ENCODE data around the gene OR2T2. TPM values are rescaled to one million over a fixed set of nuclear protein-coding genes. Genes with fewer than 3 reads are reported as not detected.
"Not testable (repeated sequence)": the region's sequence is repeated elsewhere in the genome, so short reads cannot be mapped to it uniquely, and the experiment has no call there.

The OR2T2 gene
- polyA plus RNA-seq, 1 experiment = not detected

- H3K4me3 ChIP-seq (ENCODE audit: low read depth, low read length); H3K36me3 ChIP-seq (ENCODE audit: control insufficient read depth, insufficient read depth, low read length); DNase-seq (ENCODE audit: low read depth); POLR2A ChIA-PET; CTCF ChIA-PET; H3K27me3 ChIP-seq (ENCODE audit: control insufficient read depth, insufficient read depth, low read length): not testable (repeated sequence)
Measured at GRCh38 chr1:248442500-248443277, 2.7 kb upstream of the OR2T2 start.

- DNase-seq (ENCODE audit: low read depth); H3K36me3 ChIP-seq (ENCODE audit: control insufficient read depth, insufficient read depth, low read length); H3K27me3 ChIP-seq (ENCODE audit: control insufficient read depth, insufficient read depth, low read length); CTCF ChIA-PET; H3K4me3 ChIP-seq (ENCODE audit: low read depth, low read length); POLR2A ChIA-PET: not testable (repeated sequence)
Measured at GRCh38 chr1:248444603-248445002, 834 bp upstream of the OR2T2 start.

DNA sequence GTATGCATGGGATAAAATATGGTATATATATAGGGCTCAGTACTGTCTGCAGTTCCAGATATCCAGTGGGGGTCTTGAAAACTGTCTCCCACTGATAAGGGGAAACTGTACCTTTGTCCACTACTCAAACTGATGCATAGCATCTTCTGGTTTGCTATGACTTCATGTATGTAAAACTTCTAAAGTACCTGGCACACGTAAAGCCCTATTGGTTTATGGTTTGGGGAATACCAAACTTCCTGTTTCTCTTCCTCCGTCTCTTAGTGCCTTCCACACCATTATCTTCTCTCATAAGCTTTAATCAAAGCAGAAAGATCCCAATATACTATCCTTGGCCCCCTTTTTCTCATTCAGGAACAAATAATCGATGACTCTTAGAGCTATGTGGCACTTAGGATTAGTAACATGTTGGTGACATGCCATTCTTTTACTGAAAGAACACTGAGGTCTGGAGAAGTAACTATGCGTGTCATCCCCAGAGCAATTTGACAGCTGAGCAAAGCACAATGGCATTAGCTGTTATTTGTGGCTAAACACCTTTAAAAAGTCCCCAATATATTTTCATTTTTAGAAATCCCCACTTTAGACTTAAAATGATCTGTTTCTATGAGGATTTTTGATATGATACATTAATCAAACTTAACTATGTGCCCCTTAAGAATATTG, 3.1 kb downstream of the OR2T2 start:
- DNase-seq (ENCODE audit: low read depth); CTCF ChIA-PET; H3K27me3 ChIP-seq (ENCODE audit: control insufficient read depth, insufficient read depth, low read length); H3K4me3 ChIP-seq (ENCODE audit: low read depth, low read length); H3K36me3 ChIP-seq (ENCODE audit: control insufficient read depth, insufficient read depth, low read length); POLR2A ChIA-PET: not testable (repeated sequence)

- H3K27me3 ChIP-seq (ENCODE audit: control insufficient read depth, insufficient read depth, low read length); CTCF ChIA-PET; DNase-seq (ENCODE audit: low read depth); H3K36me3 ChIP-seq (ENCODE audit: control insufficient read depth, insufficient read depth, low read length); POLR2A ChIA-PET; H3K4me3 ChIP-seq (ENCODE audit: low read depth, low read length): not testable (repeated sequence)
Measured at GRCh38 chr1:248449821-248450465, 4.5 kb downstream of the OR2T2 start.

- DNase-seq (ENCODE audit: low read depth); CTCF ChIA-PET; H3K27me3 ChIP-seq (ENCODE audit: control insufficient read depth, insufficient read depth, low read length); H3K4me3 ChIP-seq (ENCODE audit: low read depth, low read length); POLR2A ChIA-PET; H3K36me3 ChIP-seq (ENCODE audit: control insufficient read depth, insufficient read depth, low read length): not testable (repeated sequence)
Measured at GRCh38 chr1:248450466-248451145, 5.2 kb downstream of the OR2T2 start.

GRCh38 chr1:248453619-248454018, 8.2 kb downstream of the OR2T2 start:
- CTCF ChIA-PET; H3K4me3 ChIP-seq (ENCODE audit: low read depth, low read length); DNase-seq (ENCODE audit: low read depth); H3K36me3 ChIP-seq (ENCODE audit: control insufficient read depth, insufficient read depth, low read length); POLR2A ChIA-PET; H3K27me3 ChIP-seq (ENCODE audit: control insufficient read depth, insufficient read depth, low read length): not testable (repeated sequence)

- DNase-seq (ENCODE audit: low read depth); POLR2A ChIA-PET; H3K36me3 ChIP-seq (ENCODE audit: control insufficient read depth, insufficient read depth, low read length); CTCF ChIA-PET; H3K27me3 ChIP-seq (ENCODE audit: control insufficient read depth, insufficient read depth, low read length); H3K4me3 ChIP-seq (ENCODE audit: low read depth, low read length): not testable (repeated sequence)
Measured at GRCh38 chr1:248455045-248455444, 9.6 kb downstream of the OR2T2 start.

- H3K27me3 ChIP-seq (ENCODE audit: control insufficient read depth, insufficient read depth, low read length); CTCF ChIA-PET; DNase-seq (ENCODE audit: low read depth); H3K4me3 ChIP-seq (ENCODE audit: low read depth, low read length); H3K36me3 ChIP-seq (ENCODE audit: control insufficient read depth, insufficient read depth, low read length); POLR2A ChIA-PET: not testable (repeated sequence)
Measured at GRCh38 chr1:248456635-248457034, 11.2 kb downstream of the OR2T2 start.

- POLR2A ChIA-PET; H3K36me3 ChIP-seq (ENCODE audit: control insufficient read depth, insufficient read depth, low read length); CTCF ChIA-PET; DNase-seq (ENCODE audit: low read depth); H3K4me3 ChIP-seq (ENCODE audit: low read depth, low read length); H3K27me3 ChIP-seq (ENCODE audit: control insufficient read depth, insufficient read depth, low read length): not testable (repeated sequence)
Measured at GRCh38 chr1:248459117-248459516, 13.7 kb downstream of the OR2T2 start.
